Mucosa of descending colon (tissue), 3 donors: Measurements from ENCODE around the gene DMAC1. TPM values are rescaled to one million over a fixed set of nuclear protein-coding genes. Genes with fewer than 3 reads are reported as not detected.

Experiments
- ATAC-seq: fragments of 200-7000 bp; cut with Tn5 transposase; one replicate; pipeline ENCODE4 v1.9.1; 2020; ENCODE audit warnings: mild to moderate bottlenecking, moderate library complexity
- DNase-seq, 3 donors: peaks; one replicate each; pipeline ENCODE4 v3.0.0-alpha.2; 2020
- H3K36me3 ChIP-seq: fragments of 200-600 bp; one replicate; pipeline ENCODE4 v1.8.0; 2021; ENCODE audit warnings: low read depth, mild to moderate bottlenecking
- H3K4me1 ChIP-seq: fragments of 200-600 bp; one replicate; pipeline ENCODE4 v1.8.0; 2021; ENCODE audit warnings: low read depth, mild to moderate bottlenecking
- H3K4me3 ChIP-seq: fragments of 200-600 bp; one replicate; pipeline ENCODE4 v1.8.0; 2021; ENCODE audit warnings: mild to moderate bottlenecking
- H3K9me3 ChIP-seq: fragments of 200-600 bp; one replicate; pipeline ENCODE4 v1.8.0; 2021; ENCODE audit warnings: mild to moderate bottlenecking
- intact Hi-C, 2 donors: fragments of 100-400 bp; cut with DNase I in 1 of 2; cut with micrococcal nuclease in 1 of 2; formaldehyde crosslinking; loops; one replicate each; pipeline versions ENCODE4 v1.11.0 to v1.11.1; 2022; cut with DNase I, micrococcal nuclease
- total RNA-seq, 3 donors: library from RNA; stranded (reverse); fragmentation: NEBNext Ultra II Directional in 2 of 3; extraction: Animal tissue kit (Norgen Biotek cat#: 25700) in 2 of 3; gene quantifications; one replicate each; pipeline versions ENCODE4 v1.2.1 to v1.2.4, GENCODE V29; 2021 to 2023
- TF ChIP-seq, protein P1 (sequence below): fragments of 200-600 bp; IDR thresholded peaks from one replicate; pipeline ENCODE4 v1.8.0; 2022; ENCODE audit warnings: antibody characterized with exemption, mild to moderate bottlenecking
- donor health status: DM: no; HTN: no; CAD: no; lungs with moderate emphysema.
- donor health status: DM: no; HTN: no; CAD: no.
- donor health status: DM: no; HTN: yes; CAD: no.

DMAC1 gene
- total RNA-seq, 3 donors from 2014 or later: 49.3 to 89.3 (median 73.8) TPM

DNA sequence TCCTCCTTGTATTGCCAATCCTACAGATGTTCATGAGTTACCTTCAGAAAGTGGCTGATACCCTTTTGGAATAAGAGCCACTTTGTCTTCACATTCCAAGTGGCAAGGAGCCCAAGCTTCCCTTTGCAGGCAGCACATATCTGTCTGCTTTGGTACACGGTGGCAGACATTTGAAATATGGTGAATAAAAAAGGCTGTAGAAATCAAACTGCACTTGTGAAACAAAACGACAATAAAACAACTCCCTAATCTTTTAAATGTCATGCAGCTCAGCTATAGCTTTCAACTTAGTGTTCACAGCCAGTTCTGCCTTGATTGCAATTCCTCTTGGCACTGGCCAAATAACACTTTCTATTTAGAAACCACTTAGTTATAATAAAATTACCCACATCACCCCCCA is 35.0 kb upstream of the DMAC1 start:
- intact Hi-C loops: no loop called here
- TF ChIP-seq, protein P1, sequence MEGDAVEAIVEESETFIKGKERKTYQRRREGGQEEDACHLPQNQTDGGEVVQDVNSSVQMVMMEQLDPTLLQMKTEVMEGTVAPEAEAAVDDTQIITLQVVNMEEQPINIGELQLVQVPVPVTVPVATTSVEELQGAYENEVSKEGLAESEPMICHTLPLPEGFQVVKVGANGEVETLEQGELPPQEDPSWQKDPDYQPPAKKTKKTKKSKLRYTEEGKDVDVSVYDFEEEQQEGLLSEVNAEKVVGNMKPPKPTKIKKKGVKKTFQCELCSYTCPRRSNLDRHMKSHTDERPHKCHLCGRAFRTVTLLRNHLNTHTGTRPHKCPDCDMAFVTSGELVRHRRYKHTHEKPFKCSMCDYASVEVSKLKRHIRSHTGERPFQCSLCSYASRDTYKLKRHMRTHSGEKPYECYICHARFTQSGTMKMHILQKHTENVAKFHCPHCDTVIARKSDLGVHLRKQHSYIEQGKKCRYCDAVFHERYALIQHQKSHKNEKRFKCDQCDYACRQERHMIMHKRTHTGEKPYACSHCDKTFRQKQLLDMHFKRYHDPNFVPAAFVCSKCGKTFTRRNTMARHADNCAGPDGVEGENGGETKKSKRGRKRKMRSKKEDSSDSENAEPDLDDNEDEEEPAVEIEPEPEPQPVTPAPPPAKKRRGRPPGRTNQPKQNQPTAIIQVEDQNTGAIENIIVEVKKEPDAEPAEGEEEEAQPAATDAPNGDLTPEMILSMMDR: no peak
- DNase-seq: no peak
- Histone ChIP-seq H3K9me3 (no peaks in the 10 kb centered on the region), H3K4me1 (no peaks in the 10 kb centered on the region), H3K36me3 (no peaks in the 10 kb centered on the region), H3K4me3 (no peak overlapping the region)
- no peak for ATAC-seq

DNA sequence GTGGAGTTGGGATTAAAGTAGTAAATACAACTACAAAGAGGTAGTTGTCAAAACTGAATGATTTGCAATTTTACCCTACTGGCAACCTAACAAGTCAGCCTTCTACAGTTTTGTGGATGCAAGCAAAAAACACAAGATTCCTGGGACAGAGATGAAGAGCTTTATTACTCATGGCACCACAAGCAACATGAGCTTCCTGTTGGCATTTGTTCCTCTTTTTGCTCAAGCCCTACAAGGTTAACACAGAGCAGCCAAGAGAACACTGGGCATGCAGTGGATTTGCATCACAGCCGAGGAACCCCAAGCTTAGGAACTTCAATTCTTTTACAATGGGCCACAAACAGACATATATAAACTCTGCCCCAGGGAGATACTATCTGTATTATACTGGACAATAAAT is 28.8 kb upstream of the DMAC1 start:
- ATAC-seq (no peak), DNase-seq (no peak)
- H3K9me3 ChIP-seq: no peaks in the 10 kb centered on the region
- H3K4me1 ChIP-seq: no peaks in the 10 kb centered on the region
- no peak overlapping the region for H3K4me3 ChIP-seq
- intact Hi-C loops: no loop called here
- TF ChIP-seq, protein P1: no peak
- H3K36me3 ChIP-seq: no peaks in the 10 kb centered on the region

DNA sequence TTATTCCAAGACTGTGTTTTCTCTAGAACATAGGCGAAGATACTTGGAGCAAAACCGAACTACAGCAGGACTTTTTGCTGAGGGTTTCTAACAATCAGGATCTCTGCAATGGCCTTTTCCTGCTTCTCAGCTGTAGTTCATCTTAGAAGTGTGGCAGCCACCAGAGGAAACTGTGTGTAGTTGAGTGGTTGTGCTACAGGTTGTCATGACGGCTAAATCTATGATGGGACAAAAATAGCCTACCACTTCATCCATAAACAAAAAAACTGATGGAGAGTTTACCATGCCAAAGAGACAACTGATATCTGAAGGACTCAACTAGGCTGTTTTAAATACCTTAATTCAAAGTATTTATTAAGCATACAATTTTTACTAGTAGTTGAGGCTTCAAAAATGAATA is 28.2 kb upstream of the DMAC1 start:
- no peaks in the 10 kb centered on the region for H3K4me1 ChIP-seq
- intact Hi-C loops: no loop called here
- DNase-seq (no peak), ATAC-seq (no peak)
- TF ChIP-seq, protein P1: no peak
- no peak overlapping the region for H3K4me3 ChIP-seq
- H3K36me3 ChIP-seq: no peaks in the 10 kb centered on the region
- no peaks in the 10 kb centered on the region for H3K9me3 ChIP-seq

DNA sequence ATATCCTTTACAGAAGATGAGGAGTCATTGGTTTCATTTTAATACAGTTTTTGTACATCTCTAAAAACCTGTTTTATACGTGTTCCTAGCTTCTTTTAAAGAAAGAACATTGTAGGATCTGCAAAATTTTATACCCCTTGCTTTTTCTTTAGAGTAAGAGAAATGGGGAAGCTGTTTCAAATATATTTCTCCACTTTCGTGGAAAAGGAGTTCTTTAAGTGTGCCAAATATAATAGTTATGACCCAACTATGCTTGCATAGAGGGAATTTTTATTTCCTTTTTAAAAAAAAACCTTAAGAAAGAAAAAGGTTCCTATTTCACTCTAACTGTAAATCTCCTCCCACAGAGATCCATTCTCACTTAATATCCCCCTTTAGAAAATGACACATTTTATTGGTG is 27.5 kb upstream of the DMAC1 start:
- TF ChIP-seq, protein P1: no peak
- H3K4me1 ChIP-seq: no peaks in the 10 kb centered on the region
- H3K36me3 ChIP-seq: no peaks in the 10 kb centered on the region
- no peak overlapping the region for H3K4me3 ChIP-seq
- ATAC-seq (no peak), DNase-seq (no peak)
- H3K9me3 ChIP-seq: no peaks in the 10 kb centered on the region
- intact Hi-C loops: no loop called here

DNA sequence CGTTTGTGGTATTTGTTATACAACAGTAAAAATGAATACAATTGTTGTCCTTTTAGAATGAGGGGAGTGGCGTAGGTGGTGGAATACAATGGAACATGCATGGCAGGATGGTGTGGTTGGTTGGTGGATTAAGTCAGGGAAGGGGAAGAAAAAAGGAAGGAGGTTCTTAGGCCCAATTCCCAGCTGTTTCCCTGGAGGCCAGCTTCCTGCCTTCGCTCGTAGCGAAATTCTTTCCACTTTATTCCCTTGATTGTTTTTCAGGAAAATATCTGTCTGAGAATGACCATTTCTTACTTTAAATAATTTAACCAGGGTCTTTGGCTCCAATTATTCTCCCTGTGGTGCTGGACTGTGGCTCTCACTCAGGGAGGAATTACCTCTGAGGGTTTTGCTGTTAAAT is 24.1 kb upstream of the DMAC1 start:
- Histone ChIP-seq H3K4me1 (no peaks in the 10 kb centered on the region), H3K36me3 (no peaks in the 10 kb centered on the region), H3K4me3 (no peak overlapping the region), H3K9me3 (no peaks in the 10 kb centered on the region)
- ATAC-seq (no peak), DNase-seq (no peak)
- TF ChIP-seq, protein P1: no peak
- intact Hi-C loops: no loop called here

DNA sequence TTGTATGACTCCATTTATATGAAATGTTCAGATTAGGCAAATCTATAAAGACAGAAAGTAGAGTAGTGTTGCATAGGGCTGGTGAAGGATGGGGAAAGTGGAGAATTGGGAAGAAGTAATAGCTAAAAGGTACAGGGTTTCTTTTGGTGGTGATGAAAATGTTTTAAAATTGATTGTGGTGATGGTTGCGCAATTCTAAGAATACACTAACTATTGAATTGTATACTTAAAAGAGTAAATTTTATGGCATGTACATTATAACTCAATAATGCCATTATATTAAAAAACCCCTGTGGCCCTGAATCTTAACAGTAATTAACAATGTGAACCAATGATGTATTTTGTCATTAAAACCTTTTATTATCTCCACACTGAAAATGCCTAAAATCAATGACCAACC is 20.4 kb upstream of the DMAC1 start:
- TF ChIP-seq, protein P1: no peak
- no peak overlapping the region for H3K4me3 ChIP-seq
- intact Hi-C loops: no loop called here
- no peaks in the 10 kb centered on the region for H3K4me1 ChIP-seq
- no peak for DNase-seq
- H3K9me3 ChIP-seq: no peaks in the 10 kb centered on the region
- no peaks in the 10 kb centered on the region for H3K36me3 ChIP-seq
- ATAC-seq: no peak
